Activated CD8-positive, alpha-beta memory T cell treated with anti-CD3 and anti-CD28 coated beads, Interleukin-2, amount 50 U/mL, for 4 hours (primary cell): ENCODE results near the gene RBPMS2.

Experiments
- DNase-seq: peaks from one replicate; pipeline ENCODE4 v3.0.0-alpha.2; 2020

The RBPMS2 gene

DNA sequence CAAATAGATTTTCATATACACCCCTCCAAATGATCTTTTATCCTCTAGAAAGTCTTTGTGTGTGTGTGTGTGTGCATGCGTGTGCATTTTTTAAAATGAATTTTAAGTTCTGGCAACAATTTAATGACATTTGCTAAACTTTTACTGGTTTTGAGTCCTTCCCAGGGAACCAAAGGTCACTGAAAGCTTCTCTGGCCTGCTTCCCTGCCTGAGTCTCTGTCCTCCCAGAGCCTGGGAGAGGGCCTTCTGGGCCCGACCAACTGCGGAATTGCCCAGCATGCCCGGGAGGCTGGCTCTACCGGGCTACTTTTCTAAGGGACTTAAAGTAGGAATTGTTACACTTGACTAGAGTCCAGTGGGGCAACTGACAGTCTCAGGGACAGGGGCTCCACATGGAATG is 7.4 kb upstream of the RBPMS2 start:
- no peak for DNase-seq

DNA sequence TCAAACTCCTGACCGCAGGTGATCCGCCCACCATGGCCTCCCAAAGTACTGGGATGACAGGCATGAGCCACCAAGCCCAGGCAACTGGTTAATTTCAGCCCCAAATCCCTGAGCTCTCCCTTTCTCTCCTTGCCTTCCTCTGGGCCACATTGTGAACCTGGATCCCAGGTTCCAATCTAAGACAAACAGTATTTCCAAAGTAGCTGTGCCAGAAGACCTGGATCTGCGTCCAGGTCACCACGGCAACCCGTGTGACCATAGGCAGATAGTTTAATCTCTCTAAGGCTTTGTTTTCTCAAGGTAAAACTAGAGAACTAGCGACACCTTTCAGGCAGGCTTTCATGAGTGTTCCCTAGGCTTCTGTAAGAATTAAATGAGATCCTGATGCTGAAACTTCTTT is 5.9 kb upstream of the RBPMS2 start:
- no peak for DNase-seq

DNA sequence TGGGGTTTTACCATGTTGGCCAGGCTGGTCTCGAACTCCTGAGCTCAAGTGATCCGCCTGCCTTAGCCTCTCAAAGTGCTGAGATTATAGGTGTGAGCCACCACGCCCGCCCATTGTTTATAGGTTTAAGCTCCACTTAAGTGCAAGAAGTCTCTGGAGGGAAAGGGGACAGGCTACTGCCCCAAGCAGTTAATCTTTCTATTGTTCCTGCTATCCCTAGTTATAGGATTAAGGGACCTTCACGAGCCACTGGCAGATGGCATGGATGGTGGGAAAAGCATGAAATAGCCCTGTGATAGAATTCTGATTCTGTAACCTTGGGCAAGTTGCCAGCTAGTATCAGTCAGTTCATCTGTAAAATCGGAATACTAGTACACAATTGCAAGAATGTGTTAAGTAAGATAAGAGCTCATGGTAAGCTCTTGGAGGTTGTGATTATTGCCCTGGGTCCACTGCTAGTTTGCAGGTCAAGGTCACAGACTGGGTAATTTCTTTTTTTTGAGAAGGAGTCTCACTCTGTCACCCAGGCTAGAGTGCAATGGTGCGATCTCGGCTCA is 5.3 kb upstream of the RBPMS2 start:
- no peak for DNase-seq

DNA sequence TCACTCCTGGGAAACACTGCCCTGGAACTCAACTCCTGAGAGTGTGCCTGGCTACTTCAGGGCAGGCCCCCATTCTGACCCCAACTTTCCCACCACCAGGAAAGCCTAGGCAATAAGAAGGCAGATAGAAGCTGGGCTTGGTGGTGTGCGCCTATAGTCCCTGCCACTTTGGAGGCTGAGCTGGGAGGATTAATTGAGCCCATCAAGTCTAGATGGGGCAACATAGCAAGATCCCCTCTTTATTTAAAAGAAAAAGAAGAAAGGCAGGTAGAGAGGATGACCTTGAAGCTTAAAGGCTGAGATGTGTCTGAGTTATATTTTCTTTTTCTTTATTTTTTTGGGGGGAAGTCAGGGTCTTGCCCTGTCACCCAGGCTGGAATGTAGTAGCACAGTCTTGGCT is 4.2 kb upstream of the RBPMS2 start:
- DNase-seq: no peak

DNA sequence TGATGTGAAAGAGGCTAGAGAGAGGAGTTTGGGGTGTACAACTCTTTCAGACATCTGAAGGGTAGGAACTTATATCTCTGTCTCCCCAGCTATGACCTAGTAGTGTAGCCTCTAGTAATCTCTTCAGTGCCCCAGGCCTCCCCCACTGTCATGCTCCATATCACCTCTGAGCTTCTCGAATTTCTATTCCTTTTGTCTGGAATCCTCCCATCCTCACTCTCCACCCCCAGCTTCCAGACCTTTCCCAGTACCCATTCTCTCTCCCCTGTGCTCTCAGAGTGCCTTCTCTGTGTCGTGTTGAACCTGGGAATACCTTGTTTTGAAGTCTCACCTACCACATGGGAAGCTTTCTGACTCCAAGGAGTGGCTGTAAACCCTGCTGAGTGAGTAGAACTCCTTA is 3.6 kb upstream of the RBPMS2 start:
- DNase-seq: no peak

DNA sequence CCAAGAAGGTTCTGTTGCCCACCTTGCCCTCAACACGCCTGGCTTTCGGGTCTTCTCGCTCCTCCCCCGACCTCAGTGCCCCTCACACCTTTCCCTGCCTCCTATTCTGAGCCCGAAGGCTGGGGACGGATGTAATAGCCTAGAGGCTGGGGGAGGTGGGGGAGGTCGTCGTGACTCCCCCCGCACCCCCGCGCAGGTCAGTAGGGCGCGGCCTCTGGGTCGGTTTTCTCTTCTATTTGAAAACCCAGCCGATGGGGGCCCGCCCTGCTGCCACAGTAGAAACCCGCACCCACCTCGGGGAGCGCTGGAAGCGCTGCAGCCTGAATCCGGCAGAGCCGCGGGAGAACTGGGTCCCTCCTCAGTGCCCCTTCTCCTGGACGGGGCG is 1.0 kb upstream of the RBPMS2 start:
- DNase-seq: no peak

DNA sequence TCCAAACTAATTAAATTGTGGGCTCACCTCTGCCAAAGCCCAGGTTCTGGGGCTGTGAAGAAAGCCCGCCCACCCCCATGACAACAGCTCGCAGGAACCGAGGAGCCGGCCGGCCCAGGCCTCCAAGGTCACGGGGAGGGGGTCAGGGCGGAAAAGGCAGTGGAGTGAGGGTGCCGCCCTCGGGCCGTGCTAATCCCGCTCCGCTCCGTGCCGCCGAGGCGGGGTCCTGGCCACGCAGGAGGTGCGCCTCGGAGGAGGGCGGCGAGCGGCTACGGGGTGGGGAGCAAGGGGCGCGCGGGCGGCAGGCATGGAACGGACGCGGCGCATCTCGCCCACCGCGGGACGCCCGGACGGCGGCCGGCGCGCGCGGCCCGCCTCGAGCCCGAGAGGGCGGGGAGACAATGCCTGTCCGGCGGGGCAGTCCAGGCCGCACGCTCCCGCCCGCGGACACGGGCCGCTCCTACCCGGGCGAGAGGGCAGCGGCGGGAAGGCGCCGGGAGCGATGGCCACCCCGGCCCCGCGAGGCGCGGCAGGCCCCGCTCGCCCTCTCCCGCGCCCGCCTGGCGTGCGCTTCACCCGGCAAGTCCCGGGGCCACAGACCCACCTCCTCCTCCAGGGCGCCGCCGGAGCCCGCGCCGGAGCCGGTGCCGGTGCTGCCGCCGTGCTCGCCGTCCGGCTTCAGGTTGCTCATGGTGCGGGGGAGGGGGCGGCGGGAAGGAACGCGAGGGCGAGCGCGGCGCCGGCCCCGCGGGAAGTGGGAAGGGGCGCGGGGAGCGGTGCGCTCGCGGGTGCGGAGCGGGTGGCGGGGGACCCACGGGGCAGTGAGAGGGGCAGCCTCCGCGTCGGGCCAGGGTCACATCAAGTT is 528 bp downstream of the RBPMS2 start:
- DNase-seq: no peak

DNA sequence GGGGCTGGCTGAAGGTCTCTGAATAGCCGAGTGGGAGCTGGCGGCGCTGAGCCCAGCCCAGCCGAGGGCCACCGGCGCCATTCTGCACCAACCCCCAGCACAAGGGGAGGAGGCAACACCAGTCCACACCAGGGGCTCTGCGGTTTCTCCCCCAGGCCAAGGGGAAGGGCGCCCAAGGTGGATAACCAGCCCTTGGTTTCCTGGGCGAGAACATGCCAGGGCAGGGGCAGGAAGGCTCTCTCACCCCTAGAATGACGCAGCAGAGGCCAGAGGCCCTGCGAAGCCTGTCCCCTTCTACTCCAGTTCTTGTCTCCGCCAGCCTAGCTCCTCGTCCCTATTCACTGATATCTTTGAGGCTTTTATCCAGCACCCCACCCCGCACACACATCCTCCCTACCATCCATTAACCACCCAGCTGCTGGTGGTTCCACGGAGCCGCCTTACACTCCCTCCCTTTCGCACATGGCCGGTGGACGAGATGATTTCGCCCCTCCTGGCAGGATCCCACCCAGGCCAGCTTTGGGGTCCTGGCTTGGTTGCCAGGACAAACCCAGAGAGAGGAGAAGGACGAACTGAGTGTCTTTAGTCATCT is 1.3 kb downstream of the RBPMS2 start:
- DNase-seq: no peak

DNA sequence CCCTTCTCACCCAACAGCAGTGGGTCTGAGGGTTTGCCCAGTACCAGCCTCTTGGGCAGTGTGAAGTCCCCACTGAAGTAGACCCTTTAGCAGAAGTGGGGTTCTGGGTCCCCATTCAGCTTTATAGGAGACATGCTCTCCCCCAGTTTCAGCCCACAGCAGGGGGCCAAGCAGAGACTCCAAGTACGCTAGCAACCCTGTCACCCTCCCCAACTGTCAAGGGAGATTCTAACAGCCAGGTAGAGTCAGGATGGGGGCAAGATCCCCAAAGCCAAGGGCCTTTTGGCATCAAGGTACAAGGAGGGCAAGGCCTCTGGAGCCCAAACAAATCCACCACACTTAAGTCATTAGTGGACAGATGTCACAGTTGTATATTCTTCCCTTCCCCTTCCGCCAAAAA is 1.8 kb downstream of the RBPMS2 start:
- no peak for DNase-seq

DNA sequence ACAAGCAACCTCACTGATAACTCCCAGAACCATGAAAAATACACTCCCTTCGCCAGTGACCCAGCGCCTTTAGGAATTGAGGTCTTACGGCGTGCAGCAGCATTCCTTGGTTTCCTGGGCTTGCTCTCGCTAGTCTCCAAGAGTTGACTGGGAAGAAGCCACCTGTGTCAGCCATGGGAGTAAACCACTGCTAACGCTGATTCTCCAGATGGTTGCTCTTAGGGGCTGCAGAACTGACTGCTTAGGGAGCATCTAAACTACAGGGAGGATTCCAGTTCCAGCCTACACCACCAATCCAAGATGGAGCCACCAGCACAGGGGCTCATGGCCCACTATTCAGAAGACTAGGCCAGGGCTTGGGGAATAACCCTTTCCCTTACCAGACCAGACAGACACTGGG is 2.4 kb downstream of the RBPMS2 start:
- no peak for DNase-seq

DNA sequence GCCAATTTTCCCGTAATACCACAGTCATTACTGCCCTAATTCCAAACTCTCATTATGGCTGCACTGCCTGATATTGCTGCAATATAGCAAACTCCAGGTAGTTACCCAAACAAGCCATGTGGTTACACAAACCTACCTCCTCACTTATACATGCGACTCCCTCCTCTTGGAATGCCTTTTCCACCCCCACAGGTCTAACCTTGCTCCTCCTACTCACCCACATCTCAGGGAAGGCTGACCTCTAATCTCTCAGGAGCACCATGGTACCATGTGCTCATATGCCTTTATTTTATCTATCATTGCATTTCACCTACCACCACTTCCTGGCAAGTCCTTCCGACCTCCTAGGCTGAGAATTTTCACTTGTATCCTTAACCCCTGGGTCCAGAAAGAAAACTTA is 2.9 kb downstream of the RBPMS2 start:
- DNase-seq: no peak

DNA sequence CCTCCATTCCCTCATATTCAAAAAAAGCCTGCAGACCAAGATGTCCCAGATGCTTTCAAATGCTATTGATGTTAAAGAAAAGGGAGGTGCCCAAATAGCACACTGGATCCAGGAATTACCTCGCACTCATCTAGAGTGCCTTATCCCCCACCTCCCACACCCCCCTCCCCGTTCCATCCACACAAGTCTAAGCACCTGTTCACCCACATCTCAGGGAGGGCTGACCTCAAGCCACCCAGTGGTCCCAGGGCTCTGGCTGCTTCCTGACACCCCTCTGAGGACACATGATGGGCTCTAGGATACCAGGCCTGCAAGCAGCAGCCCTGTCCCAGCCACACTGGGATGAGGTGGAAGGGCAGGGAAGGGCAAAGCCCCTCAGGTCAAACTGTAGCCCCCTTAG is 4.8 kb downstream of the RBPMS2 start:
- DNase-seq: no peak

DNA sequence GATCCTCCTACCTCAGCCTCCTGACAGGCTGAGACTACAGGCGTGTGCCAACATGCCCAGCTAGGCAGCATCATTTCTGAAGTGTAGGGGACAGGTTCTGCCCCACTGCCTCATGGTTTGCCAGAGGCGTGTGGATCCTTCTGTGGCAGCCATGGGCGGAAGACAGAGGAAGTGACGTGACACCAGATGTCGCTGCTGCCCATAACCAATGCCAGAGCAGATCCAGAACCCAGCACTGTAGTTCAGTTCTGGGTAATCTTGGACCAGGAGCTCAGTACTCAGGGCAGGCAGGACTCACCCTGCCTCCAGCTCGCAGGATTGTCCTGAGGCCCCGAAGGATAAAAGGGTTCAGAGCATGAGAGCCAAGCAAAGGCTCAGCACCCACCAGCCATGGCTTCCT is 8.2 kb downstream of the RBPMS2 start:
- DNase-seq: no peak

DNA sequence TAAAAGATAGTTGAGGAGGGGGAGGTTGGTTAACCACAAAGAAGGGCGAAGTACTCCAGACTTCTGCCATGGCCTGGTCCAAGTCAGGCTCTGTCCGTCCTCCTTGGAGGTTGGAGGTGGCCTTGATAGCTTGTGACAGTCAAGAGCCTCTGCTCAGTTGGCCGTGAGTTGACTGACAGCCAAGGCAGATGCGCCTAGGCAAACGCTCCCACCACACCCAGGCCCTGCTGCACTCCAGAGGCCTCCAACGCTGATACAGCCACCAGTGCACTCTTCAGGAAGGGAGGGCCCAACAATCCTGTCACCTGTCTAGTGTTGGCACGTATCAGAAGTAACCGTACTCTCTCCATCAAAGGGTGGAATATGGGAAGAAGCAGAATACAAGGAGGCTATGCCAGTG is 9.3 kb downstream of the RBPMS2 start:
- DNase-seq: no peak

DNA sequence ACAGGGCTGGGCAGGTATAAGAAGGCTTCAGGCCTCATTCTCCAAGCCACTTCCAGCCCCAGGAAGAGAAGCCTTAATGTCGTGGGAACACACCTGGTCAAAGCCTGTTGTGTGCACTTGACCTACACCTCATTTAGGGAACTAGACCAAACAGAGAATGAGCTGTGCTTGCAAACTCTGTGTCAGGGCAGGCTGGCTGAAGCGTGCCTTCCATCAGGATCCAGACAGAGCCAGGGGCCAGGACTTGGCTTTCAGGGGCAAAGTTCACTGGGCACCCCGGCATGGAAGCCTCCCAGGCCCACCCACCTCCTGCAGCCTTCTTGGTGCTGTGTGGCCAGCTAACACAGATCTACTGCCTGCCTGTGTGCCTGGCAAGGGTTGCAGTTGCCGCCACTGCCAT is 11.5 kb downstream of the RBPMS2 start:
- DNase-seq: no peak

DNA sequence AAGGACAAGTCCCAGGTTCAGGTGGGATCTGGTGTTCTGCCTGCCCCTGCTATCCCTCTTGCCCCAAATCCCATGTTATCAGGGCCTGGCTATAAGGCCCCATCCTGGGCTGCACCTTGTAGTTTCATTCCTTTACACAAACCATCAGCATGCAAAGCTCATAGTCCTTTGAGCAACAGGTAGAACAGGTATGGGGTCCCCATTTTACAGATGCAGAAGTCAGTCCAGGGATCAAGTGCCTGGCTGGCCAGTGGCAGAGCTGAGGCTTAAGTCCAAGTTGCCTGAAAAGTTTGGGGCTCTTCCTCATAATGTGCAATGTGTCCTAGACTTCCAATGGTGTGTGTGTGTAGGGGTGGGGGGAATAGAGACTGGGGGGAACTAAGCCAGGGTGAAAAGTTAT is 11.9 kb downstream of the RBPMS2 start:
- no peak for DNase-seq

DNA sequence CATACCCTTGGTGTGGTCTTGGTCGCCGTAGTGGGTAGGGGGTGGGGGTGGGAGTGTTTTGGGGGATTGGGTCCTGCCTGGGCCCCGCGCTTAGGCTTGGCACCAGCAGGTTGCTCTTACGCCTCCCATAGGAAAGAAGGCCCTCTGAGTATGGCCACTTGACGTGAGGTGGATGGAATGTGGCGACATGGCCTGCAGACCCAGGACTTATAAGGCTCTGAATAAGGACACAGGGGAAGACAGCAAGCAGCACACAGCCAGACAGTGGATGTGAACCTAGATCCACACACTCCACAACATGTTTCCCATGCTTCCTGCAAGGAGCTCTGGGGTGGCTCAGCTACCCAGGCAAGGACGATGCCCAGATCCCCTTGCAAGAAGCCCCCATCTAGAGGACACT is 12.4 kb downstream of the RBPMS2 start:
- no peak for DNase-seq

DNA sequence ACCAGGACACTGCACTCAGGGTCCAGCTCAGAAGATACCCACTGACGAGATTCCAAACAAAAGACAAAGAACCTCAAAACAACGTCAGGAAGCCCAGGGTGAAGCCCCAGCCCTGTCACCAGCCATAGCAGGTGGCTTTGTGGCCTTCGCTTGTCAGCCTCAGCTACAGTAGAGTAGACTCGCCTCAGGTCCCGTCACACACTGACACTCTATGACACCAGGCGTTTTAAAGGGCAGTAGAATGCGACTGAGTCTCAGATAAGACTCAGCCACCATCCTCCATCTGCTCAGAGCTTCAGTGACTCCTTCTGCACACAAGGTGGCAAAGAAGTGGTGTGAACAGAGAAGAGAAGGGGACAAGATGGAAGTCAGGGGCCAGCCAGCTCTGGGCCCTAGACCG is 12.8 kb downstream of the RBPMS2 start:
- DNase-seq: no peak

DNA sequence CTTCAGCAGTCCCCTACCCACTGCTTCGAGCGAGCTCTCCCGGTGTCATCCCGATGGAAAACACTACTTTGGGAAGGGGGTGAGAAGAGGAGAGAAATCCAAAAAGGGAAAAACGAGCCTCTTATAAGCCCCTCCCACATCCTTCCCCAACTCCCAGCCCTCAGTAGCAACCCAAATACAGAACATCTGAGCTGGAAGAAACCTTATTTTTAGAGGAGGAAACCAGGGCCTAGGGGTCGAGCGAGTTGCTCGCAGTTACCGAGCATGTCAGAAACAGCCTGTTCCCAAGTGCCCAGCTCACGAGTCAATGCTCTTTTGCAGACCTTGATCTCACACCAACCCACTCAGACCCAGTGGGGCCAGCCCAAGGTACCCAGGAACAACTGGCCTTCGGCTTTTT is 14.2 kb downstream of the RBPMS2 start:
- DNase-seq: no peak

DNA sequence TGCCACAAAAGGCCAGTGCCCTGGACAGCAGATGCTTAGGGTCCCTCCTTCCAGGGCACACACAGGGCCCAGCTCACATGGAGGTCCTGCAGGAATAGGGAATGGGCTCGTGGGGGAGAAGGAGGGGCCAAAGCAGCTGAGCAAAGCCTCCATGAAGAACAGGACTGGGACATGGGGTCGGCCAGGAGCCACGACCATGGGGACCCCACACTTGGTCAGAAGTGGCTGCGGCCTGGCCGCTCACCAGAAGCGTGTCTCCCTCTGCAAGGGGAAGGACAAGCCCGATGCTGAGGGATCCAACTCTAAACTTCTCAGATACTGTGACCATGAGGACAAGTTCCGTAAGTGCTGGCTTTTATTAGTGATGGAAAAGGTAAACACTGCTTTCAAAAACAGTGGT is 15.3 kb downstream of the RBPMS2 start:
- DNase-seq: no peak

DNA sequence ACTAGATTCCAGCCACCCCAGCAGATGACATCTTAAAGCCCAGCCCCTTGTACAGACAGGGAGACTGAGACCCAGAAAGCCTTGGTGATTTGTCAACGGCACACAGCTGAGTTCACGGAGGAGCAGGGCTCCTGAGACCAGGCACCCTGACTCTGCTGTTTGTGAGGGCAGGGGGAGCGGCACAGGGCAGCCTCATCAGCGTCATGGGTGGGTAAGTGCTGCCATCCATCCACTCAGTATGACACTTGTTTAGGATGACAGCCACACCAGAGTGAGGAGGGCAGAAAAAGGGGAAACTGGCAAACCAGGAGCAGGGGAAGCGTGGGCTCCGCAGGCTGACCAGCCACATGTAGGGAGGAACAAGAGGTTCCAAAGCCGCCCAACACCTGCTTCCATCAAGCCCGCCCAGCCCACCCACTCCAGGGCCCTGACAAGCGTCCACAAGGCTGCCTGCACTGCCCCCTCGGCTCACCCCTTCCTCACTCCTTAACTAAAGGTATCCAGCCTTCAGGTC is 19.9 kb downstream of the RBPMS2 start:
- no peak for DNase-seq

DNA sequence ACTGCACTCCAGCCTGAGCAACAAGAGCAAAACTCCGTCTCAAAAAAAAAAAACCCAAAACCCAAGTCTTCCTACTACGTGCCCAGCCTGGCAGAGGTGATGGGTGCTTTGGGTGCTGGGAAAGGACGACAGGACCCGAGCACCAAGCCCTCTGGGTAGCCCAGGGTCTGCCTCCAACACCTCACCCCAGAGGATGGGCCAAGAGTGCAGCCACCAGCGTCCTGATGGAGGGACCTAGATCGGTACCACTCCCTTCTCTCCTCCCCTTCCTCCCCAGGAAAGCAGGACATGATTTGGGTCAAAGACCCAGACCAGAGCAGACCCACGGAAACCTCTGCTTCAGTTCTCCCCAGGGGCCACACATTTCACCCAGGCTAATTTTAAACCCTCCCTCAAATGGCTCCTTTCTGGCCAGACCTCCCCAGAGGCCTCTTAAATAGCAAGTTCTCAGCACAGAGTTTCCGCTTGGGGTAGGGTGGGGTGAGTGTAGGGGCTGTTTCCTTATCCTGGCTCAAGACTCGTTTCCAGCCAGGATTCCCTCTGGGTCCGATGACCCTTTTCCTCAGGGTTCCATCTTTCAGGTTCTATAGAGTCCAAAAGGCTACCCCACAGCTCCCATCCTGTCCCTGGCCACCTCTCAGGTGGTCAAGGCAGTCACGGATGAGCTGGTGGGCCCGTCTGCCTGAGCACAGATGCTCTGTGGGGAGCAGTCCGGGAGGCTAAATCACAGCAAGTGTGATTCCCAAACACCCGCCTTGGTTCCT is 20.5 kb downstream of the RBPMS2 start:
- DNase-seq: no peak

DNA sequence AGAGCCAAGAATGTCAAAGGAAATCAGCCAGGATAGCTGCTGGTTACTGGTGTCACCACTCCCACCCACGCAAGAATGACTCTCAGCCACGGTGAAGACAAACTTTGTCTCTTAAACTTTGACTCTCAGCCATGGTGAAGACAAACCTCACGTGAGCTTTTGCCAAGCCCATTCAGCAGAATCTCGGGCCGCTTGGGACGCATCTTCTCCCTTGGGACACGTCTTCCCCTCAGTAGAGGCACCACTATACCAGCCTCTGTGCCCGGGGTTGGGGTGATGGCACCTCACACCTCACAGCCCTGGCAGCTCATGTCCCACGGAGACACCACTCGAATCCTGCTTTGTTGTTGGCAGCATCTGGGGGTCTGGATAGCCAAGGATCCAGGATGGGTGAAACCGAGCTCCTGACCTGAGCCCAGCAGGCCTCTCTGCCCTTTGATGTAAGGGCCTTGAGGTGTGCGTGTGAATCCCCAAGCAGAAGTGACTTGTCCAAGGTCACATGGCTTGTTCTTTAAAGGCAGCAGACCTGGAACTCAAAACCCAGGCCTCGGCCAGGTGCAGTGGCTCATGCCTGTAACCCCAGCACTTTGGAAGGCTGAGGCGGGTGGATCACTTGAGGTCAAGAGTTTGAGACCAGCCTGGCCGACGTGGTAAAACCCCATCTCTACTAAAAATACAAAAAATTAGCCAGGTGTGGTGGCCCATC is 21.8 kb downstream of the RBPMS2 start:
- DNase-seq: no peak
